Transverse colon (tissue), 3 donors: ENCODE measurements around the gene ACSS2.

ENCODE experiments used
- POLR2A ChIP-seq: fragments of 450-650 bp; IDR thresholded peaks from one replicate; pipeline ENCODE4 v1.6.1; 2016; ENCODE audit warnings: antibody characterized with exemption, mild to moderate bottlenecking, moderate library complexity
- TF ChIP-seq, protein P1 (sequence below), 5 experiments: fragments of 200-600 bp in 3 of 5; fragments of 450-650 bp in 2 of 5; sonication (generic) in 3 of 5; IDR thresholded peaks; 1 replicate in 2 of 5; 2 replicates in 3 of 5; pipeline ENCODE4 v1.5.1; 2016 to 2017; ENCODE audit warnings: antibody characterized with exemption in 5 of 5, inconsistent platforms in 3 of 5, mild to moderate bottlenecking in 2 of 5, moderate library complexity in 1 of 5

DNA sequence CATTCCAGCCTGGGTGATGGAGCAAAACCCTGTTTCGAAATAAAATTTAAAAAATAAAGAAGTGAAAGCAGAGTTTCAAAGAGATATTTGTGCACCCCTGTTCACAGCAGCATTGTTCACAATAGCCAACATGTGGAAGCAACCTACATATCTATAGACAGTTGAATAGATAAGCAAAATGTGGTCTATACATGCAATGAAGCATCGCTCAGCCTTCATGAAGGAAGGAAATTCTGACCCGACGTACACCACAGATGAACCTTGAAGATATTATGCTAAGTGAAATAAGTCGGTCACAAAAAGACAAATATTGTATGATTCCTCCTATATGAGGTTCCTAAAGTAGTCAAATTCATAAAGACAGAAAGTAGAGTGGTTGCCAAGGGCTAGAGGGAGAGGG lies 44.5 kb upstream of the ACSS2 start:
- TF ChIP-seq, protein P1, sequence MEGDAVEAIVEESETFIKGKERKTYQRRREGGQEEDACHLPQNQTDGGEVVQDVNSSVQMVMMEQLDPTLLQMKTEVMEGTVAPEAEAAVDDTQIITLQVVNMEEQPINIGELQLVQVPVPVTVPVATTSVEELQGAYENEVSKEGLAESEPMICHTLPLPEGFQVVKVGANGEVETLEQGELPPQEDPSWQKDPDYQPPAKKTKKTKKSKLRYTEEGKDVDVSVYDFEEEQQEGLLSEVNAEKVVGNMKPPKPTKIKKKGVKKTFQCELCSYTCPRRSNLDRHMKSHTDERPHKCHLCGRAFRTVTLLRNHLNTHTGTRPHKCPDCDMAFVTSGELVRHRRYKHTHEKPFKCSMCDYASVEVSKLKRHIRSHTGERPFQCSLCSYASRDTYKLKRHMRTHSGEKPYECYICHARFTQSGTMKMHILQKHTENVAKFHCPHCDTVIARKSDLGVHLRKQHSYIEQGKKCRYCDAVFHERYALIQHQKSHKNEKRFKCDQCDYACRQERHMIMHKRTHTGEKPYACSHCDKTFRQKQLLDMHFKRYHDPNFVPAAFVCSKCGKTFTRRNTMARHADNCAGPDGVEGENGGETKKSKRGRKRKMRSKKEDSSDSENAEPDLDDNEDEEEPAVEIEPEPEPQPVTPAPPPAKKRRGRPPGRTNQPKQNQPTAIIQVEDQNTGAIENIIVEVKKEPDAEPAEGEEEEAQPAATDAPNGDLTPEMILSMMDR (IDR thresholded peaks at IDR 0.05) = no peak
- TF ChIP-seq POLR2A = no peak
